Measurements from ENCODE around the gene SMTNL2. TPM values are rescaled to one million over a fixed set of nuclear protein-coding genes. Genes with fewer than 3 reads are reported as not detected.

SMTNL2 gene
- total RNA-seq, 1 experiment from 2014 or later, result not detected

DNA sequence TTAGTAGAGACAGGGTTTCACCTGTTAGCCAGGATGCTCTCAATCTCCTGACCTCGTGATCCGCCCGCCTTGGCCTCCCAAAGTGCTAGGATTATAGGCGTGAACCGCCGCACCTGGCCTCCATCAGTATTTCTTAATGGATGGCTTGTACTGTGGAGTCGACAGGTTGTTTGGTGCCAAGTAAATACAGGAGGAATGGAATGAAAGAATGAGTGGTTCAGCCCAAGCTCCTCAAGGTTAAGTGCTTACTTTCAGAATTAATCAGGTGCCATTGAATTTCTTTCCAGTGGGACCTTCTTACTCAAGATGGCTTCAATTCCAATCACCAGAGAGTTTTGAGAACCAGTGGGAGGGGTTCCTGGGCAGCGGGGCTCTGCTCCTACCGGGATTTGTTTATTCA lies 32.1 kb downstream of the SMTNL2 start:
- Histone ChIP-seq H3F3A (ENCODE audit: low read length, unreplicated experiment) (no peaks in the 10 kb centered on the region), H3K9me3 (ENCODE audit: low read length) (no peaks in the 10 kb centered on the region), H3K27ac (ENCODE audit: low read length) (no peak overlapping the region), H3K4me3 (ENCODE audit: low read length) (no peak overlapping the region), H3K4me2 (ENCODE audit: low read length) (no peak overlapping the region), H3K36me3 (ENCODE audit: low read depth, low read length) (no peaks in the 10 kb centered on the region), H3K27me3 (ENCODE audit: low read length) (no peaks in the 10 kb centered on the region), H3K9me2 (replicated peaks; ENCODE audit: low read length) (no peaks in the 10 kb centered on the region), H3K79me2 (ENCODE audit: low read length) (no peaks in the 10 kb centered on the region), H2AFZ (ENCODE audit: low read length) (no peak overlapping the region), H3K9ac (ENCODE audit: low read length) (no peak overlapping the region), H4K20me1 (ENCODE audit: low read length) (no peaks in the 10 kb centered on the region), H3K4me1 (ENCODE audit: insufficient read depth, low read length) (no peaks in the 10 kb centered on the region)
- intact Hi-C loops (cut with micrococcal nuclease), result no loop called here
- ATAC-seq (no peak), DNase-seq (no peak)
- POLR2A ChIA-PET (ENCODE audit: unreplicated experiment), result no interaction called here
- TF ChIP-seq EZH2 (IDR thresholded peaks at IDR 0.05; ENCODE audit: low read length, unreplicated experiment) (no peak), EZH2phosphoT487 (IDR thresholded peaks at IDR 0.05; ENCODE audit: borderline replicate concordance, low read length) (no peak)
- TF ChIP-seq, protein P1, sequence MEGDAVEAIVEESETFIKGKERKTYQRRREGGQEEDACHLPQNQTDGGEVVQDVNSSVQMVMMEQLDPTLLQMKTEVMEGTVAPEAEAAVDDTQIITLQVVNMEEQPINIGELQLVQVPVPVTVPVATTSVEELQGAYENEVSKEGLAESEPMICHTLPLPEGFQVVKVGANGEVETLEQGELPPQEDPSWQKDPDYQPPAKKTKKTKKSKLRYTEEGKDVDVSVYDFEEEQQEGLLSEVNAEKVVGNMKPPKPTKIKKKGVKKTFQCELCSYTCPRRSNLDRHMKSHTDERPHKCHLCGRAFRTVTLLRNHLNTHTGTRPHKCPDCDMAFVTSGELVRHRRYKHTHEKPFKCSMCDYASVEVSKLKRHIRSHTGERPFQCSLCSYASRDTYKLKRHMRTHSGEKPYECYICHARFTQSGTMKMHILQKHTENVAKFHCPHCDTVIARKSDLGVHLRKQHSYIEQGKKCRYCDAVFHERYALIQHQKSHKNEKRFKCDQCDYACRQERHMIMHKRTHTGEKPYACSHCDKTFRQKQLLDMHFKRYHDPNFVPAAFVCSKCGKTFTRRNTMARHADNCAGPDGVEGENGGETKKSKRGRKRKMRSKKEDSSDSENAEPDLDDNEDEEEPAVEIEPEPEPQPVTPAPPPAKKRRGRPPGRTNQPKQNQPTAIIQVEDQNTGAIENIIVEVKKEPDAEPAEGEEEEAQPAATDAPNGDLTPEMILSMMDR (conservative IDR thresholded peaks at IDR 0.05; ENCODE audit: low read depth, low read length), result no peak
- CTCF ChIA-PET, result no interaction called here
- no TSS peak for BruUV-seq (replicated peaks)

DNA sequence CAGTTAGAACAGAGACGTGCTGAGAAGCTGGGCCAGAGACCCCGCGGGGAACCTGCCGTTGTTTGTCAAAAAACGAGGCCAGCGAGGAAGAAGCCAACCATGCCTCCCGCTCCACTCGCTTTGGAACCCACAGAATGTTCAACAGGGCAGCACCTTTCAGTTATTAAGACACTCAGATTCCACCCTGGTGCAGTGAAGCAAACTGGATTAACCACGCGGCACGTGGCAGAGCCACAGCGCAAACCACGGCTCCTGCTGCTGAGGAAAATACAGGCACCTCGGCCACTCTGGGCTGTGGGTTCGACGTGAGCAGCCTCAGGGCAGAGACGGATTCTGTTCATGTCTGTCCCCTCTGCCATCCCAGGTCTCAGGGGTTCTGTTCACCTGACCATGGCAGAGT lies 32.8 kb downstream of the SMTNL2 start:
- intact Hi-C loops (cut with micrococcal nuclease), result no loop called here
- H3K36me3 ChIP-seq (ENCODE audit: low read depth, low read length), result no peaks in the 10 kb centered on the region
- H3K4me3 ChIP-seq (ENCODE audit: low read length), result no peak overlapping the region
- H3K9ac ChIP-seq (ENCODE audit: low read length), result no peak overlapping the region
- TF ChIP-seq, protein P1 (conservative IDR thresholded peaks at IDR 0.05; ENCODE audit: low read depth, low read length), result no peak
- TF ChIP-seq EZH2phosphoT487 (IDR thresholded peaks at IDR 0.05; ENCODE audit: borderline replicate concordance, low read length), result no peak
- no peak for TF ChIP-seq EZH2 (IDR thresholded peaks at IDR 0.05; ENCODE audit: low read length, unreplicated experiment)
- no peak overlapping the region for H3K4me2 ChIP-seq (ENCODE audit: low read length)
- H3K79me2 ChIP-seq (ENCODE audit: low read length), result no peaks in the 10 kb centered on the region
- ATAC-seq (no peak), DNase-seq (no peak)
- BruUV-seq (replicated peaks), result no TSS peak
- no peaks in the 10 kb centered on the region for H4K20me1 ChIP-seq (ENCODE audit: low read length)
- POLR2A ChIA-PET (ENCODE audit: unreplicated experiment), result no interaction called here
- no peaks in the 10 kb centered on the region for H3K9me2 ChIP-seq (replicated peaks; ENCODE audit: low read length)
- no peaks in the 10 kb centered on the region for H3K4me1 ChIP-seq (ENCODE audit: insufficient read depth, low read length)
- no peaks in the 10 kb centered on the region for H3F3A ChIP-seq (ENCODE audit: low read length, unreplicated experiment)
- no peak overlapping the region for H2AFZ ChIP-seq (ENCODE audit: low read length)
- CTCF ChIA-PET, result no interaction called here
- H3K27me3 ChIP-seq (ENCODE audit: low read length), result no peaks in the 10 kb centered on the region
- no peaks in the 10 kb centered on the region for H3K9me3 ChIP-seq (ENCODE audit: low read length)
- H3K27ac ChIP-seq (ENCODE audit: low read length), result no peak overlapping the region

DNA sequence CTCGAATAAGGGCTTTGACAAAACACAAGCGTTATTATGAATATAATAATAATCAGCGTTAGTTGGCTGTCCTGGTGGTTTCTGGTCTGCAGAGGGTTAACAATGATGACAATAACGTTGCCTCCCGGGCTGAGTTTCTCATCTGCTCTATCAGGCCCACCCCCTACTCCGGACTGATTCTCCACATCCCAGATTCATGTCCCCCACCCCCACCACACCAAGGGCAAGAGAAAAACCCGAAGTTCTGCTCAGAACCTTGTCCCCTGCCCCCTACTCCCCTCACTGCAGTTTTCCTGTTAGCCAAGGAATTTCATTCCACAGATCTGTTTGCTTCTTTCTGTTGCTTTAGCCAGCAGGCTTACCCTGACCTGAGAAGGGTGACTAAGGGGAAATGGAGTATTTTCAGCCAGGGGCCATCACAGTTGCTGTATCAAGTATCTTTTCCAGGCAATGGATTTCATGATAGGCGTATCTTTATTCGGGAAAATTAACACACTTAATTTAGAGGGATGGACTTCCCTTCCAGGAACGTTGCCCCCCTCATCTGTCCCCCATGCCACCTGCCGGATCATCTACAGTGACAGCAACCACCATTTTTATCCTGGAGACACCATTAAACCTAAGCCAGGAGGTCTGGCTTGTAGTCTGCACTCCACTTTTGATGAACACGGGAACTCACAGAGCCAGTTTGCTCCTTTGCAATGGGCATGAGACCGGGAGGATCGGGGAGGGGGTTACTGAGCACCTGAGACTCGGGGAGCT lies 33.4 kb downstream of the SMTNL2 start:
- H3K9ac ChIP-seq (ENCODE audit: low read length), result no peak overlapping the region
- no peak overlapping the region for H3K4me2 ChIP-seq (ENCODE audit: low read length)
- no peaks in the 10 kb centered on the region for H3K9me3 ChIP-seq (ENCODE audit: low read length)
- intact Hi-C loops (cut with micrococcal nuclease), result no loop called here
- DNase-seq (no peak), ATAC-seq (no peak)
- no peak overlapping the region for H3K4me3 ChIP-seq (ENCODE audit: low read length)
- ChIA-PET POLR2A (ENCODE audit: unreplicated experiment) (no interaction called here), CTCF (no interaction called here)
- H3K4me1 ChIP-seq (ENCODE audit: insufficient read depth, low read length), result no peaks in the 10 kb centered on the region
- H3K27me3 ChIP-seq (ENCODE audit: low read length), result no peaks in the 10 kb centered on the region
- BruUV-seq (replicated peaks), result no TSS peak
- TF ChIP-seq, protein P1 (conservative IDR thresholded peaks at IDR 0.05; ENCODE audit: low read depth, low read length), result no peak
- TF ChIP-seq EZH2 (IDR thresholded peaks at IDR 0.05; ENCODE audit: low read length, unreplicated experiment), result no peak
- TF ChIP-seq EZH2phosphoT487 (IDR thresholded peaks at IDR 0.05; ENCODE audit: borderline replicate concordance, low read length), result no peak
- H3K27ac ChIP-seq (ENCODE audit: low read length), result no peak overlapping the region
- H3F3A ChIP-seq (ENCODE audit: low read length, unreplicated experiment), result no peaks in the 10 kb centered on the region
- H4K20me1 ChIP-seq (ENCODE audit: low read length), result no peaks in the 10 kb centered on the region
- no peaks in the 10 kb centered on the region for H3K9me2 ChIP-seq (replicated peaks; ENCODE audit: low read length)
- no peaks in the 10 kb centered on the region for H3K79me2 ChIP-seq (ENCODE audit: low read length)
- no peak overlapping the region for H2AFZ ChIP-seq (ENCODE audit: low read length)
- no peaks in the 10 kb centered on the region for H3K36me3 ChIP-seq (ENCODE audit: low read depth, low read length)

Measured in PC-3 (cell line).